Measurements from ENCODE around the gene PRPF8. TPM values are rescaled to one million over a fixed set of nuclear protein-coding genes. Genes with fewer than 3 reads are reported as not detected.

Gene PRPF8
- total and polyA plus RNA-seq, 10 of the 15 experiments (the other 5 are each of a cell fraction or from before 2014, with no cell fraction given): 77.2 to 337 (median 162) TPM

GRCh38 chr17:1725642-1726511 lies 41.2 kb upstream of the PRPF8 start:
- H3K79me2 ChIP-seq (ENCODE audit: control insufficient read depth, insufficient read depth, low read length): peaks cover 16% of the 10 kb centered on the region
- SMC1A ChIA-PET (ENCODE audit: uncharacterized antibody, unreplicated experiment): interaction anchor here (1.0 to 1.7 kb wide), 3 partner anchors 11 to 139 kb away, joined by 3 to 4 read pairs (median 4); no protein-coding TSS in a partner anchor
- intact Hi-C loops (cut with micrococcal nuclease; ENCODE audit: unreplicated experiment): no loop called here
- H4K20me1 ChIP-seq (ENCODE audit: control insufficient read depth, insufficient read depth): no peaks in the 10 kb centered on the region
- no peak for ATAC-seq
- TSS peak; percentile 57 for BruUV-seq (replicated peaks)
- no peak for DNase-seq (ENCODE audit: low read depth, low spot score)
- H3K4me1 ChIP-seq (ENCODE audit: control insufficient read depth, insufficient read depth, low read length): peaks cover 28% of the 10 kb centered on the region
- peak overlapping the region; percentile 80; the same call in 1 of the 2 replicates for H3K9ac ChIP-seq (ENCODE audit: control insufficient read depth, insufficient read depth, low read length)
- H3K27ac ChIP-seq (ENCODE audit: control insufficient read depth, insufficient read depth): 0 out of 2 replicates have a peak overlapping the region, but pooled peaks have one; percentile 95
- CTCF ChIA-PET: interaction anchor here (0.7 to 1.4 kb wide), 2 partner anchors 11 to 139 kb away, joined by 3 read pairs; no protein-coding TSS in a partner anchor
- H3K27me3 ChIP-seq (replicated peaks in 1 of 2; ENCODE audit: control insufficient read depth in 2 of 2, insufficient read depth in 2 of 2, low read length in 1 of 2): no peaks in the 10 kb centered on the region
- POLR2A ChIA-PET: interaction anchor here (0.8 kb wide), 1 partner anchor 11 kb away, joined by 3 read pairs; no protein-coding TSS in a partner anchor
- FAIRE-seq: no peak
- no peaks in the 10 kb centered on the region for H3K9me3 ChIP-seq (replicated peaks; ENCODE audit: control insufficient read depth, insufficient read depth, low read length)
- H3K36me3 ChIP-seq (ENCODE audit: control insufficient read depth in 2 of 2, insufficient read depth in 2 of 2, low read length in 1 of 2): peaks cover 3 to 5% of the 10 kb centered on the region in 2 experiments; a peak in 3 of 4 replicates
- no peak for TF ChIP-seq KDM1A (IDR thresholded peaks at IDR 0.05; ENCODE audit: borderline replicate concordance)
- TF ChIP-seq ZZZ3 (IDR thresholded peaks at IDR 0.05; ENCODE audit: control insufficient read depth, insufficient read length, low read depth): no peak
- TF ChIP-seq ZNF24 (IDR thresholded peaks at IDR 0.05): no peak
- no peak for TF ChIP-seq STAT3 (IDR thresholded peaks at IDR 0.05; ENCODE audit: low read depth, low read length)
- no peak for TF ChIP-seq ZBTB11 (CRISPR knock-in tag; IDR thresholded peaks at IDR 0.05)
- TF ChIP-seq EGR1 (IDR thresholded peaks at IDR 0.05; ENCODE audit: borderline replicate concordance in 1 of 2, low read depth in 2 of 2, low read length in 2 of 2): no peak
- TF ChIP-seq HSF1 (IDR thresholded peaks at IDR 0.05; ENCODE audit: low read depth, low read length): no peak
- no peak for TF ChIP-seq BACH1 (IDR thresholded peaks at IDR 0.05; ENCODE audit: borderline replicate concordance)
- TF ChIP-seq BMI1 (IDR thresholded peaks at IDR 0.05; ENCODE audit: borderline replicate concordance): no peak
- TF ChIP-seq TARDBP (IDR thresholded peaks at IDR 0.05; ENCODE audit: borderline replicate concordance): no peak
- H3K4me3 ChIP-seq: peak overlapping the region; percentile 86; the same call in 1 of the 2 replicates
- peak overlapping the region; percentile 70 for H3K4me2 ChIP-seq (ENCODE audit: control insufficient read depth, insufficient read depth)
- RAD21 ChIA-PET (ENCODE audit: unreplicated experiment): no interaction called here
- WGBS (ENCODE audit: insufficient coverage, insufficient replicate concordance, low lambda C conversion rate, missing lambda C conversion rate): 96% methylated on average over 54 of the region's 54 CpGs
- in situ Hi-C loops (cut with MboI): no loop called here
- no peak overlapping the region for H2AFZ ChIP-seq (ENCODE audit: control insufficient read depth, low read depth, low read length)
